ENCODE data around the gene ECT2.

Gene ECT2

GRCh38 chr3:172770382-172770781 is 19.9 kb downstream of the ECT2 start:
- H3K4me3 ChIP-seq (ENCODE audit: low read depth, low read length): no peak overlapping the region
- peaks cover 75% of the 10 kb centered on the region for H3K36me3 ChIP-seq
- no peaks in the 10 kb centered on the region for H3K4me1 ChIP-seq
- no peak for DNase-seq
- no peaks in the 10 kb centered on the region for H3K27me3 ChIP-seq
- H3K9me3 ChIP-seq: no peaks in the 10 kb centered on the region
- TF ChIP-seq, protein P1, sequence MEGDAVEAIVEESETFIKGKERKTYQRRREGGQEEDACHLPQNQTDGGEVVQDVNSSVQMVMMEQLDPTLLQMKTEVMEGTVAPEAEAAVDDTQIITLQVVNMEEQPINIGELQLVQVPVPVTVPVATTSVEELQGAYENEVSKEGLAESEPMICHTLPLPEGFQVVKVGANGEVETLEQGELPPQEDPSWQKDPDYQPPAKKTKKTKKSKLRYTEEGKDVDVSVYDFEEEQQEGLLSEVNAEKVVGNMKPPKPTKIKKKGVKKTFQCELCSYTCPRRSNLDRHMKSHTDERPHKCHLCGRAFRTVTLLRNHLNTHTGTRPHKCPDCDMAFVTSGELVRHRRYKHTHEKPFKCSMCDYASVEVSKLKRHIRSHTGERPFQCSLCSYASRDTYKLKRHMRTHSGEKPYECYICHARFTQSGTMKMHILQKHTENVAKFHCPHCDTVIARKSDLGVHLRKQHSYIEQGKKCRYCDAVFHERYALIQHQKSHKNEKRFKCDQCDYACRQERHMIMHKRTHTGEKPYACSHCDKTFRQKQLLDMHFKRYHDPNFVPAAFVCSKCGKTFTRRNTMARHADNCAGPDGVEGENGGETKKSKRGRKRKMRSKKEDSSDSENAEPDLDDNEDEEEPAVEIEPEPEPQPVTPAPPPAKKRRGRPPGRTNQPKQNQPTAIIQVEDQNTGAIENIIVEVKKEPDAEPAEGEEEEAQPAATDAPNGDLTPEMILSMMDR (IDR thresholded peaks at IDR 0.05; ENCODE audit: low read depth, low read length): no peak

- no peak overlapping the region for H3K4me3 ChIP-seq (ENCODE audit: low read depth, low read length)
- DNase-seq: no peak
- H3K4me1 ChIP-seq: no peaks in the 10 kb centered on the region
- TF ChIP-seq, protein P1 (IDR thresholded peaks at IDR 0.05; ENCODE audit: low read depth, low read length): no peak
- peaks cover 71% of the 10 kb centered on the region for H3K36me3 ChIP-seq
- no peaks in the 10 kb centered on the region for H3K27me3 ChIP-seq
- no peaks in the 10 kb centered on the region for H3K9me3 ChIP-seq
Observed at GRCh38 chr3:172771672-172772071, 21.1 kb downstream of the ECT2 start.

DNA sequence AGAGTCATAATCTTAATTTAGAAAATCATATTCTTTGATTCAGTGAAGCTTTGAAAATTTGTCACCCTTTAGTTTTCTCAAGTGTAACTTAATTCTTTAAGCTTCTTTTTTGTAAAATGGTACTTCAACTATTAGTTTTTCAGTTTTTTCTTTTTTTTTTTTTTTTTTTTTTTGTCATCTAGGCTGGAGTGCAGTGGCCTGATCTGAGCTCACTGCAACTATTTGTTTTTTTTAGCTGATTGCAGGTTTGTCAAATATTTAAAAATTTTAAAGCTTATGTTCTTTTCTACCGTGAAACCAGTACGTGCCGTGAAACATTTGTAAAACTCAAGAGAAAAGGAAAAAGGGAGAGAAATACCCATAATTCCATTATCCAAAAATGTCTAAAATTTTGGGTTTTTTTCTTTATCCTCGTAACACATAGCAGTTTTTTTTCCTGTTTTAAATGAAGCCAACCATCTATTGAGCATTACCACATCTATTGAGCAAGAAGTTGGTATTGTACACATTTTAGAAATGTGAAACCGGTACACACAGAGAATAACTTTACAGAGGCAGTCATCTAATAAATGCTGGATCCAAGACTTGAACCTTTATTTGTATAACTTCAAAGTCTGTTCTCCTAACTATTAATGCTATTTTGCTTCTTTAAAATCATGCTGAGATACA is 25.7 kb downstream of the ECT2 start:
- H3K4me3 ChIP-seq (ENCODE audit: low read depth, low read length): no peak overlapping the region
- no peaks in the 10 kb centered on the region for H3K4me1 ChIP-seq
- H3K36me3 ChIP-seq: peaks cover 43% of the 10 kb centered on the region
- no peak for DNase-seq
- TF ChIP-seq, protein P1 (IDR thresholded peaks at IDR 0.05; ENCODE audit: low read depth, low read length): no peak
- H3K27me3 ChIP-seq: no peaks in the 10 kb centered on the region
- H3K9me3 ChIP-seq: no peaks in the 10 kb centered on the region

- H3K4me3 ChIP-seq (ENCODE audit: low read depth, low read length): no peak overlapping the region
- H3K36me3 ChIP-seq: peaks cover 42% of the 10 kb centered on the region
- H3K9me3 ChIP-seq: no peaks in the 10 kb centered on the region
- H3K4me1 ChIP-seq: no peaks in the 10 kb centered on the region
- TF ChIP-seq, protein P1 (IDR thresholded peaks at IDR 0.05; ENCODE audit: low read depth, low read length): no peak
- no peaks in the 10 kb centered on the region for H3K27me3 ChIP-seq
- no peak for DNase-seq
Observed at GRCh38 chr3:172777901-172778300, 27.4 kb downstream of the ECT2 start.

DNA sequence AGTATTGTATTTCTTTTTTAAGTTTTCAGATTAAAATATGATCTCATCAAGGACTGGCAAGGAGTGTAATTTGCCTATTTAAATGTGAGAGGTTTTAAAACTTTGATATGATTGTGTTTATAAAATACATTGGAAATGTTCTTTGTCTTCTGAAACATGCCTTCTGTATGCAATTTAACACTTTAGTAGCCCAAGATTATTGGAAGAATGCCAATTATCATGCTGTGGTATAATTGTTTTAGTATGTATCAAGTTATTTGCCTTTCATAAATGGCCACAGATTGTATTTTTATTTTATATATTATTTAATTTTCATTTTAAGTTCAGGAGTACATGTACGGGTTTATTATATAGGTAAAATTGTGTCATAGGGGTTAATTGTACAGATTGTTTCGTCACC is 31.7 kb downstream of the ECT2 start:
- Histone ChIP-seq H3K36me3 (peaks cover 26% of the 10 kb centered on the region), H3K27me3 (no peaks in the 10 kb centered on the region), H3K4me1 (no peaks in the 10 kb centered on the region), H3K9me3 (no peaks in the 10 kb centered on the region), H3K4me3 (ENCODE audit: low read depth, low read length) (no peak overlapping the region)
- TF ChIP-seq, protein P1 (IDR thresholded peaks at IDR 0.05; ENCODE audit: low read depth, low read length): no peak
- DNase-seq: no peak

GRCh38 chr3:172786036-172786435 is 35.5 kb downstream of the ECT2 start:
- H3K36me3 ChIP-seq: peaks cover 33% of the 10 kb centered on the region
- H3K4me3 ChIP-seq (ENCODE audit: low read depth, low read length): no peak overlapping the region
- H3K27me3 ChIP-seq: no peaks in the 10 kb centered on the region
- DNase-seq: no peak
- TF ChIP-seq, protein P1 (IDR thresholded peaks at IDR 0.05; ENCODE audit: low read depth, low read length): no peak
- no peaks in the 10 kb centered on the region for H3K9me3 ChIP-seq
- no peaks in the 10 kb centered on the region for H3K4me1 ChIP-seq
